ENCODE data around the gene FAM110D. TPM values are rescaled to one million over a fixed set of nuclear protein-coding genes. Genes with fewer than 3 reads are reported as not detected.

Gene FAM110D
- total RNA-seq, 1 donor = 0.81 TPM

Other genes starting within 250 kb of the FAM110D start
- 6.5 TPM for gene PAFAH2, start 161.0 kb upstream of the FAM110D start, total RNA-seq
- under 0.01 TPM for gene EXTL1, start 137.3 kb upstream of the FAM110D start, total RNA-seq
- under 0.01 TPM for gene SLC30A2, start 113.0 kb upstream of the FAM110D start, total RNA-seq
- not detected for gene TRIM63, start 91.4 kb upstream of the FAM110D start, total RNA-seq
- 8.6 TPM for gene PDIK1L, start 47.3 kb upstream of the FAM110D start, total RNA-seq
- gene C1orf232, start 9.9 kb downstream of the FAM110D start, total RNA-seq = not detected
- 55.2 TPM for gene ZNF593, start 10.8 kb downstream of the FAM110D start, total RNA-seq
- gene ZNF593OS, start 12.8 kb downstream of the FAM110D start, total RNA-seq = not detected
- 5.9 TPM for gene CNKSR1, start 18.4 kb downstream of the FAM110D start, total RNA-seq
- not detected for gene CATSPER4, start 31.5 kb downstream of the FAM110D start, total RNA-seq
- 29.4 TPM for gene CEP85, start 75.1 kb downstream of the FAM110D start, total RNA-seq
- 77.0 TPM for gene SH3BGRL3, start 121.0 kb downstream of the FAM110D start, total RNA-seq
- 18.6 TPM for gene UBXN11, start 147.6 kb downstream of the FAM110D start, total RNA-seq
- 227 TPM for gene CD52, start 158.9 kb downstream of the FAM110D start, total RNA-seq
- under 0.01 TPM for gene CRYBG2, start 195.1 kb downstream of the FAM110D start, total RNA-seq
- 0.27 TPM for gene ZNF683, start 213.7 kb downstream of the FAM110D start, total RNA-seq

All from hematopoietic multipotent progenitor cell (in vitro differentiated cells).